ENCODE measurements around the gene PTPRK. TPM values are rescaled to one million over a fixed set of nuclear protein-coding genes. Genes with fewer than 3 reads are reported as not detected.

PTPRK gene
- total RNA-seq, 1 donor from 2014 or later: 50.3 TPM

DNA sequence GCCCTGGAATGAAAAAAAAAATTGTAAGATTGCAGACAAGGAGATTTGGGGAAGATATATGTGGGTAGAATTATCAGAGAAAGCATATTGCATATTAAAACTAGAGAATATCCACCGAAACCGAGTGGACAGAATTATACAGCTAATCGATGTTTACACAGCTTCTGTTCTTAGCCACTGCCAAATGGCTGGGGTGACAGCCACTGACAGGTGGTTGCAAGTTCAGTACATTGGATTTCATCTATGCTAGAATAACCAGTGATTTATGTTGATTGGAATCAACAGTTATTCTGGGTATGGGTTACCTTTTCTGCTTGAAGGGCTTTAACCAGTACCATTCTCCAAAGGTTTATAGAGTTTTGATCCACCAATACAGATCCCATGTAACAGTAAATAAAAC lies 571.1 kb downstream of the PTPRK start:
- no peak overlapping the region for H3K4me3 Mint-ChIP-seq (ENCODE audit: unreplicated experiment)
- TF ChIP-seq, protein P1, sequence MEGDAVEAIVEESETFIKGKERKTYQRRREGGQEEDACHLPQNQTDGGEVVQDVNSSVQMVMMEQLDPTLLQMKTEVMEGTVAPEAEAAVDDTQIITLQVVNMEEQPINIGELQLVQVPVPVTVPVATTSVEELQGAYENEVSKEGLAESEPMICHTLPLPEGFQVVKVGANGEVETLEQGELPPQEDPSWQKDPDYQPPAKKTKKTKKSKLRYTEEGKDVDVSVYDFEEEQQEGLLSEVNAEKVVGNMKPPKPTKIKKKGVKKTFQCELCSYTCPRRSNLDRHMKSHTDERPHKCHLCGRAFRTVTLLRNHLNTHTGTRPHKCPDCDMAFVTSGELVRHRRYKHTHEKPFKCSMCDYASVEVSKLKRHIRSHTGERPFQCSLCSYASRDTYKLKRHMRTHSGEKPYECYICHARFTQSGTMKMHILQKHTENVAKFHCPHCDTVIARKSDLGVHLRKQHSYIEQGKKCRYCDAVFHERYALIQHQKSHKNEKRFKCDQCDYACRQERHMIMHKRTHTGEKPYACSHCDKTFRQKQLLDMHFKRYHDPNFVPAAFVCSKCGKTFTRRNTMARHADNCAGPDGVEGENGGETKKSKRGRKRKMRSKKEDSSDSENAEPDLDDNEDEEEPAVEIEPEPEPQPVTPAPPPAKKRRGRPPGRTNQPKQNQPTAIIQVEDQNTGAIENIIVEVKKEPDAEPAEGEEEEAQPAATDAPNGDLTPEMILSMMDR (IDR thresholded peaks at IDR 0.05; ENCODE audit: partially characterized antibody, unreplicated experiment): no peak
- H3K27me3 Mint-ChIP-seq (ENCODE audit: unreplicated experiment): no peaks in the 10 kb centered on the region
- H3K36me3 Mint-ChIP-seq (ENCODE audit: unreplicated experiment): no peaks in the 10 kb centered on the region
- no peak overlapping the region for H3K27ac Mint-ChIP-seq (ENCODE audit: unreplicated experiment)
- H3K4me1 Mint-ChIP-seq (ENCODE audit: low read depth, unreplicated experiment): no peaks in the 10 kb centered on the region
- no peak for DNase-seq
- no peaks in the 10 kb centered on the region for H3K9me3 Mint-ChIP-seq (ENCODE audit: unreplicated experiment)

DNA sequence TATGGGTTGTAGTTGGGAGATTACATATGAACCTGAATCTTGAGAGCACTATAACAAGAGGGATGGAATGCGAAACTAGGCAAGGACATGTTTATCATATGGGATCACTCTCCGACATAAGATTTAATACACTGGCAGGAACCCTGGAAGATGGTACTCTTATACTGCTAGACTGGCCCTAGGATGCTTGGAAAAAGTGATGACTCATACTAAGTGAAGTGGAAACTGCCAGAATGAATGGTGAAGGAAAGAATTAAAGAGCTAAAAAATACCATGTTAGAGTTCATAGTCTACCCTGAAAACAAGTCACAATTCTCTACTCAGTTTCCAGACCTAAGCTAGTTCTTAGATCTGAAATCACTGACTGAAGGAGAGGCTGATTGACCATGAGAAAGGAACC lies 574.0 kb downstream of the PTPRK start:
- TF ChIP-seq, protein P1 (IDR thresholded peaks at IDR 0.05; ENCODE audit: partially characterized antibody, unreplicated experiment): no peak
- Mint-ChIP-seq H3K4me1 (ENCODE audit: low read depth, unreplicated experiment) (no peaks in the 10 kb centered on the region), H3K36me3 (ENCODE audit: unreplicated experiment) (no peaks in the 10 kb centered on the region), H3K27me3 (ENCODE audit: unreplicated experiment) (no peaks in the 10 kb centered on the region), H3K9me3 (ENCODE audit: unreplicated experiment) (no peaks in the 10 kb centered on the region), H3K27ac (ENCODE audit: unreplicated experiment) (no peak overlapping the region), H3K4me3 (ENCODE audit: unreplicated experiment) (no peak overlapping the region)
- no peak for DNase-seq

DNA sequence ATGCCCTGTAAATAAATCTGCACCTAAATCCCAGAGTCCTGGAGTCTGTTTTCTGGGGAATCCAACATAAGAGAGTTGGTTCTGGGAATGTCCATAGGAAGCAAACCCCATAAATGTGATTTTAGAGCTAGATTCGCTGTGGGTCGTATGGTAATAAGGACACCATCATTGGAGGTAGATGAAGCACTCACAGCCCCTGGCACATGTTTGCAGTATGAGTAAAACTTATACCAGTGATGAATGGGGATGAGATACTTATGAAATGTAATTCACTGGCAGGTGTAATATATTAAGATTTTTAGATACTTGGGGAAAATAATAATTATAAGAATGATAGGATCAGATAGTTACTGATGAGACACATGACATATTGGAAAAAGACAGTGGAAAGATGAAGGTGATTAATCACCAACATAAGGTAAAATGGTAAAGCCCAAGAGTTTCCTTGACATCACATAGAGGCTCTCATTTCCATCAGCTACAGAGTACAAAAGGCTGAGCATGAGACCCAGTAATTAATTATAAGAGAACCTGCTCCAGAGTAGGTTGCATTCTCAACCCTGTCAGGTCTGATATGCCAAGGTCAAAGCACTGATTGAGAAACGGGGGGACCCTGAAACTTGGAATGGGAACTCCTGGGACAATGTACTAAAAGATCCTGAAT lies 574.8 kb downstream of the PTPRK start:
- Mint-ChIP-seq H3K27ac (ENCODE audit: unreplicated experiment) (no peak overlapping the region), H3K4me1 (ENCODE audit: low read depth, unreplicated experiment) (no peaks in the 10 kb centered on the region), H3K9me3 (ENCODE audit: unreplicated experiment) (no peaks in the 10 kb centered on the region), H3K36me3 (ENCODE audit: unreplicated experiment) (no peaks in the 10 kb centered on the region), H3K27me3 (ENCODE audit: unreplicated experiment) (no peaks in the 10 kb centered on the region), H3K4me3 (ENCODE audit: unreplicated experiment) (no peak overlapping the region)
- TF ChIP-seq, protein P1 (IDR thresholded peaks at IDR 0.05; ENCODE audit: partially characterized antibody, unreplicated experiment): no peak
- no peak for DNase-seq

DNA sequence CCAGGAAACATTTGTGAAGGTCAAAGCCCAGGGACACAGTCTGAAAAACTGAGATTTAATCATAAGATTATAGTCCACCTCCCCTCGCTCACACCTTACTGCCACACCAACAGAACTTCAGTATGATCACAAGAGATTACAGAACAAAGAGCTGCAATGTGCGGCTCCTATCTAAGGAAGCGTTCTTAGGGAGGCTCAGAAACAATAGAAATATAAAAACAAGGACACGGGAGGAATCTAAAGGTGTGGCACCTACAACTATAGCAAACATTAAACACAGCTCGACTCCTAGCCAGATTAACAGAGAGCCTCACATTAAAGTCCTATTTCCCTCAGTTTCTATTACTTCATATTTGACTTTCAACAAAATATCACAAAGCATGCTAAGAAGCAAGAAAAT lies 579.2 kb downstream of the PTPRK start:
- no peaks in the 10 kb centered on the region for H3K9me3 Mint-ChIP-seq (ENCODE audit: unreplicated experiment)
- TF ChIP-seq, protein P1 (IDR thresholded peaks at IDR 0.05; ENCODE audit: partially characterized antibody, unreplicated experiment): no peak
- H3K4me1 Mint-ChIP-seq (ENCODE audit: low read depth, unreplicated experiment): no peaks in the 10 kb centered on the region
- no peak overlapping the region for H3K27ac Mint-ChIP-seq (ENCODE audit: unreplicated experiment)
- DNase-seq: no peak
- no peak overlapping the region for H3K4me3 Mint-ChIP-seq (ENCODE audit: unreplicated experiment)
- H3K27me3 Mint-ChIP-seq (ENCODE audit: unreplicated experiment): no peaks in the 10 kb centered on the region
- H3K36me3 Mint-ChIP-seq (ENCODE audit: unreplicated experiment): no peaks in the 10 kb centered on the region

DNA sequence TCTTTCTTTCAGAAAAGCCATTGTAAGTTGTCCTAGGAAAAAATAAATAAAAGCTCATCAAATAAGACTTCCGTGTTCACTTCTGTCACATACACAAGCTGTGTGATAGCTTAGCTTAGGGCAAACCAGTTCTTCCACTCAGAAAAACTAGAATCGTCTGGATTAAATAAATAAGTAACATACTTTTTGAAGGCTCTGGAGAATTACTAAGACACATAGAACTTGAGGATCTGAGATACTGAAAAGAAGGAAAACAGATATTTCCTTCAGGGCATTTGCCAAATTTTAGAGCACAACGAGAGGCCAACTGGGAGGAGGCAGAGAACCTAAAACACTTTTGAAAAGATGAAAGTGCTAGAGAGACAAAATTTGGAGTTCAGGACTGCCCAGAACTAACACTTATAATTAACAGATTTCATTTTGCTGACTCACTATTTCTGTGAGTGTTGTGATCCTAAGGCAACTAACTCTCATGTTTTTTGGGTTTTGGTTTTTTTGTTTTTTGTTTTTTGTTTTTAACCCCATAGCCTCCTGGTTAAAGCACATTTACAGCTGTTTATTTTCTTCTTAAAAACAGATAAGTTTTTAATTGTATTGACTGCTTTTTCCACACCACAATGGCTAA lies 580.8 kb downstream of the PTPRK start:
- no peak for DNase-seq
- H3K4me1 Mint-ChIP-seq (ENCODE audit: low read depth, unreplicated experiment): no peaks in the 10 kb centered on the region
- TF ChIP-seq, protein P1 (IDR thresholded peaks at IDR 0.05; ENCODE audit: partially characterized antibody, unreplicated experiment): no peak

More for the DNA sequence above, 580.8 kb downstream of the PTPRK start:
- H3K36me3 Mint-ChIP-seq (ENCODE audit: unreplicated experiment): no peaks in the 10 kb centered on the region
- H3K27ac Mint-ChIP-seq (ENCODE audit: unreplicated experiment): no peak overlapping the region
- H3K27me3 Mint-ChIP-seq (ENCODE audit: unreplicated experiment): no peaks in the 10 kb centered on the region
- H3K4me3 Mint-ChIP-seq (ENCODE audit: unreplicated experiment): no peak overlapping the region
- no peaks in the 10 kb centered on the region for H3K9me3 Mint-ChIP-seq (ENCODE audit: unreplicated experiment)

Measured in glutamatergic neuron (in vitro differentiated cells).